ENCODE results near the gene GASK1A.

GRCh38 chr3:43017593-43018195, 38.6 kb downstream of the GASK1A start:
- TF ChIP-seq POLR2A (IDR thresholded peaks at IDR 0.05; ENCODE audit: low read length) (no peak), GATA1 (IDR thresholded peaks at IDR 0.05; ENCODE audit: low read depth, low read length) (no peak)
